ENCODE results near the gene GALK2.

Gene GALK2

GRCh38 chr15:49134683-49135341 is 35.2 kb upstream of the GALK2 start:
- no peak for TF ChIP-seq CTCF (IDR thresholded peaks at IDR 0.05; ENCODE audit: low read depth, low read length)
- no peak overlapping the region for H3K4me3 ChIP-seq (replicated peaks in 1 of 2; ENCODE audit: low read depth in 2 of 2, low read length in 2 of 2)
- peak; percentile 60 to 63 for DNase-seq (ENCODE audit: low read depth in 2 of 2)

- TF ChIP-seq CTCF (IDR thresholded peaks at IDR 0.05; ENCODE audit: low read depth, low read length) = no peak
- peak in 1 of 2 donors; percentile 50 for DNase-seq (ENCODE audit: low read depth in 2 of 2)
- no peak overlapping the region for H3K4me3 ChIP-seq (replicated peaks in 1 of 2; ENCODE audit: low read depth in 2 of 2, low read length in 2 of 2)
Measured at GRCh38 chr15:49135342-49135857, 34.6 kb upstream of the GALK2 start.

DNA sequence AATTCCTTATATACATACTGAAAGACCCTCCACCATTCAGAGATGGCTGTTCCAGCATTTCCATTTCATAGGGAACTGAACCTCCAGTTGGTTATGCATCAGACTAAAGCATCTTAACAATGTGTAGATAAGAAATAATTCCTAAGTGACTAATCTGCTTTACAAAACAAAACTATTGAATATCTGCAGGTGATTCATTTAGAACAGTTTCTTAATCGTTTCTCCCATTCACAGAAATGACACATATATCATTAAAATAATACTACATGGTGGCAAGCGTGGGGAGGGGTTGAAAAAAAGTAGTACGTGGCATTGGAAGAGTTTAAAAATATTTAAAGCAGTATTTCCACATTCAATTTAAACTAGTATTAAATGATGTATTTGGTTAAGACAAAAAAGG is 34.1 kb upstream of the GALK2 start:
- DNase-seq (ENCODE audit: low read depth in 2 of 2) = peak; percentile 61 to 92
- no peak for TF ChIP-seq CTCF (IDR thresholded peaks at IDR 0.05; ENCODE audit: low read depth, low read length)
- no peak overlapping the region for H3K4me3 ChIP-seq (replicated peaks in 1 of 2; ENCODE audit: low read depth in 2 of 2, low read length in 2 of 2)

DNA sequence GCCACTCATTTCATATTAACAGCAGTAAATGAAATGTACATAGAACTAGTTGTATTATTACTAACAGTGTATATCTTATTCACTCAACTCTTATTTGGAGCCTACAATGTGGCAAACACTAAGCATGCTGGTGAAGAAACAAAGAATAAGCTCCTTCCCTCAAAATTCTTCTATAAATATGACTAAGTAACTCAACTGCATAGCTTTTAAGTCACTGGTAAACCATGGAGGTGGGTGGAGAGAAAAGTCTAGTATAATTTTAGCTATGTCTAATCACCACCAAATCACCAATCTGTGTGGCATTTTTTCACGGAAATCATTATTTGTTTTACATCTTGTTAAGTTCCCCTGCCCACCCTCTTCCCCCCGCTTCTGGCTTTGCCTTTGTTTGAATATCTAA is 32.2 kb upstream of the GALK2 start:
- TF ChIP-seq CTCF (IDR thresholded peaks at IDR 0.05; ENCODE audit: low read depth, low read length) = no peak
- H3K4me3 ChIP-seq (replicated peaks in 1 of 2; ENCODE audit: low read depth in 2 of 2, low read length in 2 of 2) = no peak overlapping the region
- DNase-seq (ENCODE audit: low read depth in 2 of 2) = peak in 1 of 2 donors; percentile 64

DNA sequence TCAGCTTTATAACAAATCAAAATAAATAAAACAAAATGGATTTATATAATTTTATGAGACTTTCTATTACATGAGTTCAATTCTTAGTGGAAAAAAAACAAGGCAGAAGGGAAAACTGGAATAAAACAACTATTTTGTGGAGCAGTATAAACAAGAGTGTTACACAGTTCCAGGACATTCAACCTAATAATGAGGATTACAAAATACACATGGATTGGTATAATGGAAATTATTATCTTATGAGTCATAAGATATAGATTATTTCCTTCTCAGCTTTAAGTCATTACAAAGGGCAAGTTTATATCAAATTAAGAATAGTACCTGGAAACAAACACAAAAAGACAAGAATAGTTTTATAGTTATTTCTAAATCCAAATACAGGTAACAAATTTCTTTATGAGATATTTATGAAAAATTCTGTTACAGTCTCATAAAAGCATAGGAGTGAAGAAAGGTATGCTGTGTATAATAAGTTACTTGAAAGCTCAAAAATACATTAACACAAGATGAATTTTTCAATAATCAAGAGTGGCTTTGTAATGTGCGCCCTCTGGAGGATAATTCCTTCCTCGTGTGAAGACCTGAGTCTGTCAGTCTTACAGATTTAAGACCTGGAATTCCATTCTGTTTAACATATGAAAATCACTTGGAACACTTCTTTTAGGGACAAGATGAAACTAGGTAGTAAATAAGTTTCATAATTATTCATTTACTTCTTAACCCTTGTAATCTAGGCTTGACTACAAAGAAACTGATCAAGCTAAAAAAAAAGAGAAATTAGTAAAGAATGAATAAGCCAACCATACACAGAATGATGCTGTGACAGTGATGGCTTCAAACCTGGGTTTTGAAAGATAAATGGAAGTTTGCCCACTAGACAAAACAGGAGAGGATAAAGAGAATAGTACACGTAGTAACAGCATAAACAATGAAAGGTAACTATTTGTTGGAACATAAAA is 24.1 kb upstream of the GALK2 start:
- DNase-seq (ENCODE audit: low read depth in 2 of 2) = peak; percentile 79 to 85
- H3K4me3 ChIP-seq (replicated peaks in 1 of 2; ENCODE audit: low read depth in 2 of 2, low read length in 2 of 2) = no peak overlapping the region
- TF ChIP-seq CTCF (IDR thresholded peaks at IDR 0.05; ENCODE audit: low read depth, low read length) = peak; percentile 76

- no peak for TF ChIP-seq CTCF (IDR thresholded peaks at IDR 0.05; ENCODE audit: low read depth, low read length)
- H3K4me3 ChIP-seq (replicated peaks in 1 of 2; ENCODE audit: low read depth in 2 of 2, low read length in 2 of 2) = no peak overlapping the region
- DNase-seq (ENCODE audit: low read depth in 2 of 2) = no peak
Measured at GRCh38 chr15:49148298-49148697, 21.7 kb upstream of the GALK2 start.

All from cardiac fibroblast (primary cell).